Measurements from ENCODE around the gene NOC2L.
"Not testable (repeated sequence)": the region's sequence is repeated elsewhere in the genome, so short reads cannot be mapped to it uniquely, and the experiment has no call there.

Gene NOC2L

DNA sequence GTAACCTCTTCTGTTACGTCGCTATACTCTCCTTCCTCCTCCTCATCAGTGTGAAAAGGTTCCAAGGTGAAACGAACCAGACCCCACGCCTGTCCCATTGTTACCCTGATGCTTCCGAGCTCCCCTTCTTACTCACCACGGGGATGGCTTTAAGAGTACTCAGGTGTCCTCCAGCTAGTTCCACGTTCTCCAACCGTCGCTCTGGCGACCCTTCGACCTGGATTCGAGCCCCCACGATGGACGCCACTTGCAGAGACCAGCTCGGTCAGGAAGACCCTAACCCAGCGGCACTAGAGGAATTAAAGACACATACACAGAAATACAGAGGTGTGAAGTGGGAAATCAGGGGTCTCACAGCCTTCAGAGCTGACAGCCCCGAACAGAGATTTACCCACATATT, 61.1 kb downstream of the NOC2L start:
- not testable (repeated sequence) for DNase-seq

- DNase-seq: no peak
Measured at GRCh38 chr1:897226-897625, 61.8 kb downstream of the NOC2L start.
